HL-60 (cell line): ENCODE measurements around the gene ARID1B.

Experiments
- DNase-seq, 2 experiments: peaks; one replicate each; pipeline ENCODE4 v3.0.0-alpha.2; 2010 to 2020; ENCODE audit warnings: low read depth in 1 of 2, low spot score in 1 of 2
- H3K27ac ChIP-seq: fragments of 250-450 bp; sonication (Bioruptor Pico); replicated peaks from 2 replicates; pipeline ENCODE4 v1.5.1; 2020; ENCODE audit warnings: mild to moderate bottlenecking, moderate library complexity
- H3K27me3 ChIP-seq: fragments of 250-450 bp; sonication (Bioruptor Pico); 2 replicates; pipeline ENCODE4 v1.5.1; 2021; ENCODE audit warnings: mild to moderate bottlenecking, moderate library complexity; ENCODE audit not compliant: insufficient read depth, poor library complexity, severe bottlenecking
- H3K4me3 ChIP-seq: replicated peaks from 2 replicates; pipeline ENCODE4 v1.5.1; 2011; ENCODE audit warnings: mild to moderate bottlenecking, control low read depth, low read length; ENCODE audit not compliant: insufficient read depth
- CTCF ChIP-seq: IDR thresholded peaks from one replicate; pipeline ENCODE4 v1.5.1; 2011; ENCODE audit warnings: low read length, control low read depth, inconsistent platforms; ENCODE audit not compliant: insufficient read depth
- GABPA ChIP-seq: IDR thresholded peaks from 2 replicates; pipeline ENCODE4 v1.6.1; 2012; ENCODE audit warnings: low read depth
- POLR2AphosphoS5 ChIP-seq: IDR thresholded peaks from 2 replicates; pipeline ENCODE4 v1.6.1; 2012; ENCODE audit warnings: low read depth
- REST ChIP-seq: IDR thresholded peaks from 2 replicates; pipeline ENCODE4 v1.6.1; 2012; ENCODE audit warnings: low read depth; ENCODE audit not compliant: insufficient replicate concordance
- SPI1 ChIP-seq: IDR thresholded peaks from 2 replicates; pipeline ENCODE4 v1.6.1; 2012; ENCODE audit warnings: low read depth, mild to moderate bottlenecking, borderline replicate concordance

Gene ARID1B

GRCh38 chr6:156901309-156902019 lies 124.3 kb downstream of the ARID1B start:
- TF ChIP-seq REST (no peak), POLR2AphosphoS5 (no peak), GABPA (no peak), SPI1 (no peak), CTCF (no peak)
- no peak for DNase-seq
- no peak overlapping the region for H3K27ac ChIP-seq
- H3K27me3 ChIP-seq: no peaks in the 10 kb centered on the region
- H3K4me3 ChIP-seq: no peak overlapping the region

DNA sequence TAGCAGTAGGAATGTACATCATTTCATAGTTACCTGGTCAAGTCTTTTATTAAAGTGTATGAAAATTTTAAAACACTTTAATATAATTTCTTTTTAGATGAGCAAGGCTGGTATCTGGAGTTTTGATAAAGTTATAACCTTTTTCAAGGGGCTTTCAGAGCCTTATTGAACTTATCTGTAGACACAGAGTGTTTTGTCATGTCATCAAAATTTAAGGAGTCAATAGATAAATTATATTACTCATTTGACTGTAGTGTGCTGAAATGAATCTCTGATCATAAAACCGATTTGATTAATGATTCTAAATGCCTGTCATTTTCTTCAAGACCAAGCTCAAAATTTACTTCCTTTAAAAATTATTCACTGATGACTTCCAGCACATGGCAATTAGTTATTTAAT lies 125.6 kb downstream of the ARID1B start:
- no peak overlapping the region for H3K27ac ChIP-seq
- TF ChIP-seq CTCF: no peak
- TF ChIP-seq POLR2AphosphoS5: no peak
- no peak for TF ChIP-seq REST
- no peak for TF ChIP-seq GABPA
- no peak for TF ChIP-seq SPI1
- no peak overlapping the region for H3K4me3 ChIP-seq
- DNase-seq: no peak
- no peaks in the 10 kb centered on the region for H3K27me3 ChIP-seq

- Histone ChIP-seq H3K4me3 (no peak overlapping the region), H3K27ac (no peak overlapping the region), H3K27me3 (no peaks in the 10 kb centered on the region)
- DNase-seq: no peak
- TF ChIP-seq REST: no peak
- no peak for TF ChIP-seq POLR2AphosphoS5
- no peak for TF ChIP-seq CTCF
- TF ChIP-seq GABPA: no peak
- TF ChIP-seq SPI1: no peak
These were observed 127.2 kb downstream of the ARID1B start for GRCh38 chr6:156904176-156904967.
